ENCODE results near the gene NAA80. TPM values are rescaled to one million over a fixed set of nuclear protein-coding genes. Genes with fewer than 3 reads are reported as not detected.

Gene NAA80
- polyA plus RNA-seq, 1 donor from 2014 or later = 4.6 TPM

- H3K4me3 ChIP-seq (ENCODE audit: low read length) = no peak overlapping the region
- TF ChIP-seq MXI1 (conservative IDR thresholded peaks at IDR 0.05; ENCODE audit: poor library complexity, severe bottlenecking) = no peak
- TF ChIP-seq RAD21 (conservative IDR thresholded peaks at IDR 0.05) = no peak
- TF ChIP-seq SMC3 (conservative IDR thresholded peaks at IDR 0.05; ENCODE audit: poor library complexity) = no peak
- no peak for TF ChIP-seq TAF1 (IDR thresholded peaks at IDR 0.05; ENCODE audit: low read depth)
- no peak for TF ChIP-seq EZH2 (IDR thresholded peaks at IDR 0.05; ENCODE audit: borderline replicate concordance, insufficient read depth, low read length, poor library complexity, severe bottlenecking)
- no peak for TF ChIP-seq CTCF (IDR thresholded peaks at IDR 0.05; ENCODE audit: poor library complexity, severe bottlenecking)
- no peak for TF ChIP-seq REST (IDR thresholded peaks at IDR 0.05; ENCODE audit: borderline replicate concordance)
- no peak for TF ChIP-seq EP300 (conservative IDR thresholded peaks at IDR 0.05; ENCODE audit: poor library complexity, severe bottlenecking)
- TF ChIP-seq POLR2AphosphoS5 (IDR thresholded peaks at IDR 0.05) = no peak
- no peaks in the 10 kb centered on the region for H3K9me2 ChIP-seq (ENCODE audit: insufficient read depth, low read length)
- no peak overlapping the region for H3K4me2 ChIP-seq (ENCODE audit: low read length)
- no peaks in the 10 kb centered on the region for H3F3A ChIP-seq (ENCODE audit: insufficient read depth, low read length, poor library complexity, severe bottlenecking)
- H3K36me3 ChIP-seq (ENCODE audit: insufficient read depth, low read length) = no peaks in the 10 kb centered on the region
- H3K27ac ChIP-seq (ENCODE audit: low read length) = no peak overlapping the region
- no peaks in the 10 kb centered on the region for H4K20me1 ChIP-seq (ENCODE audit: insufficient read depth)
- peaks cover 21% of the 10 kb centered on the region for H3K79me2 ChIP-seq (replicated peaks; ENCODE audit: insufficient read depth, low read length)
- H2AFZ ChIP-seq (ENCODE audit: low read depth, low read length) = no peak overlapping the region
- H3K9me3 ChIP-seq (ENCODE audit: low read length) = no peaks in the 10 kb centered on the region
- H3K9ac ChIP-seq (ENCODE audit: low read length) = no peak overlapping the region
- no peaks in the 10 kb centered on the region for H3K27me3 ChIP-seq (ENCODE audit: insufficient read depth, low read depth, low read length)
Observed at GRCh38 chr3:50330330-50330729, 31.1 kb upstream of the NAA80 start.

DNA sequence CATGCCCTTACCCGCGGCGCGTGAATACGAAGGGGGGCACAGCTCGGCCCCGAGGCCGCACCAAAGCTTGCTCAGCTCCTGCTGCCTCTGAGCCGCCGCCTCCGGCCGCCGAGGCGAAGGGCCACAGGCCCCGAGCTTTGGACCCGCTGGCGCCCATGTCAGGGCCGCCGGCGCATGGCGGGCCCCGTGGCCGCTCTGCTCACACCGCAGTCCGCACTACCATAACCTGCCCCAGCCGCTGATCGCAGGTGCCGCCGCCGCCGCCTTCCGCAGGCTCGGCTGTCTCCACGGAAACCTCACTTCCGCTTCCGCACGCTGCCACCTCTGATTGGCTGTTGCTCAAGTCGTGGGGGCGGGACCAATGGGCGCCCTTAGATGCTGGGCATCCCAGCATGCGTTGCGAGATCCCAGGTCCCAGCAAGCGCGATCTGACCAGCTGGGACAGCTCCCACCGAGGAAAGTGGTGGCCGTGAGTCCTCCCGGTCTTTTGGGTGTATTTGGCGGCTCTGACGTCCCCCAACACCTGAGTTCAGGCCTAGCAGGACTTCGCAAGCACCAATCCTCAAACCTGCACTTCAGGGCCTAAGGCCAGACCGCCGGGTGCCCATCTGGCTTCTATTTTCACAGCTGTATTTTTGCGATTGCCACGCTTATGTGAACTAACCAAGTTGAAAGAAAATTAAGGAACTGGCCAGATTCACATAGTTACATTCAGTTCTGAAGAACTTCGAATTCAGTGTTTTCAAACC, 28.9 kb upstream of the NAA80 start, which contains the start of gene TUSC2:
Gene TUSC2 (minus strand): TSS at position 281 of the 749 bp plus-strand sequence. CDS start 124 bp downstream, at position 157.
- peak within 1 kb of the TSS; percentile 56 for H2AFZ ChIP-seq (ENCODE audit: low read depth, low read length)
- H3K36me3 ChIP-seq (ENCODE audit: insufficient read depth, low read length) = no peaks in the 10 kb centered on the region

More for the DNA sequence above, 28.9 kb upstream of the NAA80 start, which contains the start of gene TUSC2:
- Histone ChIP-seq H3K27ac (ENCODE audit: low read length) (peak within 1 kb of the TSS; percentile 66), H3K9me3 (ENCODE audit: low read length) (no peaks in the 10 kb centered on the region), H3K4me3 (ENCODE audit: low read length) (peak within 1 kb of the TSS; percentile 100), H3K4me2 (ENCODE audit: low read length) (peak within 1 kb of the TSS; percentile 87), H3K9ac (ENCODE audit: low read length) (peak within 1 kb of the TSS; percentile 85), H3K9me2 (ENCODE audit: insufficient read depth, low read length) (no peaks in the 10 kb centered on the region), H3K27me3 (ENCODE audit: insufficient read depth, low read depth, low read length) (no peaks in the 10 kb centered on the region), H3K79me2 (replicated peaks; ENCODE audit: insufficient read depth, low read length) (peaks cover 12% of the 10 kb centered on the region), H3F3A (ENCODE audit: insufficient read depth, low read length, poor library complexity, severe bottlenecking) (no peaks in the 10 kb centered on the region), H4K20me1 (ENCODE audit: insufficient read depth) (no peaks in the 10 kb centered on the region)
- no peak for TF ChIP-seq EP300 (conservative IDR thresholded peaks at IDR 0.05; ENCODE audit: poor library complexity, severe bottlenecking)
- peak; percentile 92 for TF ChIP-seq MXI1 (conservative IDR thresholded peaks at IDR 0.05; ENCODE audit: poor library complexity, severe bottlenecking)
- no peak for TF ChIP-seq TAF1 (IDR thresholded peaks at IDR 0.05; ENCODE audit: low read depth)
- no peak for TF ChIP-seq RAD21 (conservative IDR thresholded peaks at IDR 0.05)
- TF ChIP-seq SMC3 (conservative IDR thresholded peaks at IDR 0.05; ENCODE audit: poor library complexity) = no peak
- peak; percentile 66 for TF ChIP-seq REST (IDR thresholded peaks at IDR 0.05; ENCODE audit: borderline replicate concordance)
- peak; percentile 96 for TF ChIP-seq POLR2AphosphoS5 (IDR thresholded peaks at IDR 0.05)

Data from neural cell (in vitro differentiated cells).